ENCODE results near the gene CSGALNACT2.

CSGALNACT2 gene

GRCh38 chr10:43230909-43231522, 92.8 kb downstream of the CSGALNACT2 start:
- DNase-seq (ENCODE audit: low read depth) = no peak
- no peak for TF ChIP-seq CTCF (conservative IDR thresholded peaks at IDR 0.05; ENCODE audit: low read length)
- H3K4me3 ChIP-seq (ENCODE audit: low read length) = no peak overlapping the region

GRCh38 chr10:43231523-43232078, 93.4 kb downstream of the CSGALNACT2 start:
- TF ChIP-seq CTCF (conservative IDR thresholded peaks at IDR 0.05; ENCODE audit: low read length) = no peak
- no peak overlapping the region for H3K4me3 ChIP-seq (ENCODE audit: low read length)
- DNase-seq (ENCODE audit: low read depth) = no peak

GRCh38 chr10:43233601-43234430, 95.6 kb downstream of the CSGALNACT2 start:
- H3K4me3 ChIP-seq (ENCODE audit: low read length) = no peak overlapping the region
- DNase-seq (ENCODE audit: low read depth) = no peak
- no peak for TF ChIP-seq CTCF (conservative IDR thresholded peaks at IDR 0.05; ENCODE audit: low read length)

- no peak for DNase-seq (ENCODE audit: low read depth)
- H3K4me3 ChIP-seq (ENCODE audit: low read length) = no peak overlapping the region
- TF ChIP-seq CTCF (conservative IDR thresholded peaks at IDR 0.05; ENCODE audit: low read length) = no peak
Observed at GRCh38 chr10:43234471-43235041, 96.3 kb downstream of the CSGALNACT2 start.

Measured in AG10803 (cell line).